Hematopoietic multipotent progenitor cell treated with erythropoietin and hydrocortisone succinate and interleukin-3 and kit ligand, for 6 days (in vitro differentiated cells): ENCODE results near the gene PRRX2.
"Not testable (repeated sequence)": the region's sequence is repeated elsewhere in the genome, so short reads cannot be mapped to it uniquely, and the experiment has no call there.

ENCODE experiments used
- DNase-seq: peaks from one replicate; pipeline ENCODE4 v3.0.0-alpha.2; 2015

Gene PRRX2

GRCh38 chr9:129655154-129655553 lies 10.3 kb upstream of the PRRX2 start:
- no peak for DNase-seq

- DNase-seq: no peak
Observed at GRCh38 chr9:129655696-129656095, 9.8 kb upstream of the PRRX2 start.

- no peak for DNase-seq
Observed at GRCh38 chr9:129656795-129657390, 8.6 kb upstream of the PRRX2 start.

- DNase-seq: no peak
Observed at GRCh38 chr9:129661029-129661428, 4.4 kb upstream of the PRRX2 start.

- not testable (repeated sequence) for DNase-seq
Observed at GRCh38 chr9:129662239-129662638, 3.2 kb upstream of the PRRX2 start.

- DNase-seq: no peak
Observed at GRCh38 chr9:129664746-129665388, 580 bp upstream of the PRRX2 start.

- DNase-seq: no peak
Observed at GRCh38 chr9:129665814-129666520, 520 bp downstream of the PRRX2 start.

GRCh38 chr9:129666575-129666974 lies 1.1 kb downstream of the PRRX2 start:
- DNase-seq: no peak

GRCh38 chr9:129667378-129667777 lies 1.9 kb downstream of the PRRX2 start:
- no peak for DNase-seq

- no peak for DNase-seq
Observed at GRCh38 chr9:129667850-129668249, 2.4 kb downstream of the PRRX2 start.

GRCh38 chr9:129669141-129669718 lies 3.8 kb downstream of the PRRX2 start:
- no peak for DNase-seq

- no peak for DNase-seq
Observed at GRCh38 chr9:129669946-129670345, 4.5 kb downstream of the PRRX2 start.

GRCh38 chr9:129671065-129671464 lies 5.6 kb downstream of the PRRX2 start:
- no peak for DNase-seq

- DNase-seq: no peak
Observed at GRCh38 chr9:129671519-129671918, 6.1 kb downstream of the PRRX2 start.

GRCh38 chr9:129672702-129673101 lies 7.3 kb downstream of the PRRX2 start:
- no peak for DNase-seq

- no peak for DNase-seq
Observed at GRCh38 chr9:129673602-129674001, 8.2 kb downstream of the PRRX2 start.

- DNase-seq: no peak
Observed at GRCh38 chr9:129674229-129674628, 8.8 kb downstream of the PRRX2 start.

- DNase-seq: no peak
Observed at GRCh38 chr9:129675620-129676019, 10.2 kb downstream of the PRRX2 start.

- no peak for DNase-seq
Observed at GRCh38 chr9:129676287-129676686, 10.8 kb downstream of the PRRX2 start.

- DNase-seq: no peak
Observed at GRCh38 chr9:129676975-129677374, 11.5 kb downstream of the PRRX2 start.

GRCh38 chr9:129677456-129677855 lies 12.0 kb downstream of the PRRX2 start:
- no peak for DNase-seq

GRCh38 chr9:129678844-129679243 lies 13.4 kb downstream of the PRRX2 start:
- no peak for DNase-seq

GRCh38 chr9:129679537-129679936 lies 14.1 kb downstream of the PRRX2 start:
- DNase-seq: no peak

- DNase-seq: no peak
Observed at GRCh38 chr9:129681924-129682323, 16.5 kb downstream of the PRRX2 start.
